ENCODE data around the gene ALX4. TPM values are rescaled to one million over a fixed set of nuclear protein-coding genes. Genes with fewer than 3 reads are reported as not detected.
A peak's percentile ranks its signal among the peaks of the same experiment; 100 is the strongest.

Gene ALX4
- total RNA-seq, 1 donor from 2014 or later = not detected

GRCh38 chr11:44320289-44320973, 10.5 kb upstream of the ALX4 start:
- Mint-ChIP-seq H3K27me3 (peaks cover 98% of the 10 kb centered on the region), H3K4me3 (ENCODE audit: low read depth) (no peak overlapping the region), H3K9me3 (ENCODE audit: low read depth) (no peaks in the 10 kb centered on the region), H3K4me1 (ENCODE audit: low read depth) (peaks cover 13% of the 10 kb centered on the region), H3K27ac (no peak overlapping the region), H3K36me3 (ENCODE audit: insufficient read depth) (no peaks in the 10 kb centered on the region)
- no peak for DNase-seq (ENCODE audit: low spot score, unreplicated experiment)
- TF ChIP-seq, protein P1, sequence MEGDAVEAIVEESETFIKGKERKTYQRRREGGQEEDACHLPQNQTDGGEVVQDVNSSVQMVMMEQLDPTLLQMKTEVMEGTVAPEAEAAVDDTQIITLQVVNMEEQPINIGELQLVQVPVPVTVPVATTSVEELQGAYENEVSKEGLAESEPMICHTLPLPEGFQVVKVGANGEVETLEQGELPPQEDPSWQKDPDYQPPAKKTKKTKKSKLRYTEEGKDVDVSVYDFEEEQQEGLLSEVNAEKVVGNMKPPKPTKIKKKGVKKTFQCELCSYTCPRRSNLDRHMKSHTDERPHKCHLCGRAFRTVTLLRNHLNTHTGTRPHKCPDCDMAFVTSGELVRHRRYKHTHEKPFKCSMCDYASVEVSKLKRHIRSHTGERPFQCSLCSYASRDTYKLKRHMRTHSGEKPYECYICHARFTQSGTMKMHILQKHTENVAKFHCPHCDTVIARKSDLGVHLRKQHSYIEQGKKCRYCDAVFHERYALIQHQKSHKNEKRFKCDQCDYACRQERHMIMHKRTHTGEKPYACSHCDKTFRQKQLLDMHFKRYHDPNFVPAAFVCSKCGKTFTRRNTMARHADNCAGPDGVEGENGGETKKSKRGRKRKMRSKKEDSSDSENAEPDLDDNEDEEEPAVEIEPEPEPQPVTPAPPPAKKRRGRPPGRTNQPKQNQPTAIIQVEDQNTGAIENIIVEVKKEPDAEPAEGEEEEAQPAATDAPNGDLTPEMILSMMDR (IDR thresholded peaks at IDR 0.05; ENCODE audit: unreplicated experiment) = no peak

DNA sequence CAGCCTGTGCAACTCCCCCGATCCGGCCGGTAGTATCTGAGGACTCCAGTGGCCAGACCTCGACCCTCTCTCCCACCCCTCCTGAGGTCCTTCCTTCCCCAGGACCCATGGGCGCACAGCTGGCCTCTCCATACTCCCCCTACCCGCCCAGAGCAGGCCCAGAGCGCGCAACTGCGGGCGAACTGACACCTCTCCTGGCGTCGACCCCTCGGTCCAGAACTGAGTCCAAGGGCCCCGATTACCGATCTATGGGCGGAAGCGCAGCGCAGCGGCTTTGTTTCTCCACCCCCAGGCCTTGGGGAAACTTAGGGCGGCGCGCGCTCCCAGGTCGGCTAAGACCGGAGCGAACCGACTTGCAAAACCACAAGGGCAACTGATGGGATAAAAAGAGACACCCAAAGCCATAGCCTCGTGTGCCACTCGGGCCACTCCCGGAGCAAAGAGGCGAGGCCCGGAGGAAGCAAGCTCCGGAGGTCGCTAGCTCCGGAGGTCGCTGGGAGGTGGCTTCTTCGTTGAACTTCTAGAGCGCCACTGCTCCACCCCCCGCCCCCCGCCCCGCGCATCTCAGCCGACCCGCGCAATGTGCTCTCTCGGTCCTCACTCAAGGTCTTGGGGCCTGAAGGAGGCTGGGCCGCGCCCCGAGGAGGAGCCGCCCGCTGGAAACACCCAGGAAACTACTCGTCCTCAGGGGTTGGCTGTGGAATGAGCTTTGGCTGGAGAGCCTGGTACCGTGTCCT, 9.8 kb upstream of the ALX4 start:
- DNase-seq (ENCODE audit: low spot score, unreplicated experiment) = no peak
- peaks cover 8% of the 10 kb centered on the region for H3K4me1 Mint-ChIP-seq (ENCODE audit: low read depth)
- peaks cover 98% of the 10 kb centered on the region for H3K27me3 Mint-ChIP-seq
- peak overlapping the region; percentile 45 for H3K4me3 Mint-ChIP-seq (ENCODE audit: low read depth)
- no peaks in the 10 kb centered on the region for H3K9me3 Mint-ChIP-seq (ENCODE audit: low read depth)
- no peaks in the 10 kb centered on the region for H3K36me3 Mint-ChIP-seq (ENCODE audit: insufficient read depth)
- H3K27ac Mint-ChIP-seq = no peak overlapping the region
- TF ChIP-seq, protein P1 (IDR thresholded peaks at IDR 0.05; ENCODE audit: unreplicated experiment) = no peak

- Mint-ChIP-seq H3K9me3 (ENCODE audit: low read depth) (no peaks in the 10 kb centered on the region), H3K27me3 (peaks cover 100% of the 10 kb centered on the region), H3K4me3 (ENCODE audit: low read depth) (peak overlapping the region; percentile 19), H3K36me3 (ENCODE audit: insufficient read depth) (no peaks in the 10 kb centered on the region), H3K4me1 (ENCODE audit: low read depth) (peaks cover 8% of the 10 kb centered on the region), H3K27ac (no peak overlapping the region)
- DNase-seq (ENCODE audit: low spot score, unreplicated experiment) = no peak
- TF ChIP-seq, protein P1 (IDR thresholded peaks at IDR 0.05; ENCODE audit: unreplicated experiment) = no peak
These were observed 9.2 kb upstream of the ALX4 start for GRCh38 chr11:44319170-44319551.

DNA sequence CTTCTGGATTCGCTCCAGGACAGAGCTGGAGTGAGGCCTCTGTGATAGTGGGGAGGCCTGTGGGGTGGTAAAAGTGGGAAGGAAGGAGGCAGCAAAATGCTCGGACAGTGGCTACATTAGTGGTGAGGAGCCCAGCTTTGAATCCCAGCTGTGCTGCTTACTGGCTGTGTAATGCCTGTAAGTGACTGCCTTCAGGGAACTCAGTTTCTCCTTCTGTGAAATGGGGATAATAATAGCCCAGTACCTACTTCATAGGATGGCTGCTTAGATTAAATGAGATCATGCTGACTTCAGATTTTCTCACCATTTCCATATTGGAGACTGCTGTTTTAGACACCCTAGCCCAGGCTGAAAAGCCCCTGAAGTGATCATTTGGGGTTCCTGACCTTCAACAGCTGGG, 8.4 kb upstream of the ALX4 start:
- Mint-ChIP-seq H3K4me3 (ENCODE audit: low read depth) (peak overlapping the region; percentile 21), H3K27ac (no peak overlapping the region), H3K4me1 (ENCODE audit: low read depth) (peaks cover 8% of the 10 kb centered on the region), H3K27me3 (peaks cover 100% of the 10 kb centered on the region), H3K9me3 (ENCODE audit: low read depth) (no peaks in the 10 kb centered on the region), H3K36me3 (ENCODE audit: insufficient read depth) (no peaks in the 10 kb centered on the region)
- DNase-seq (ENCODE audit: low spot score, unreplicated experiment) = no peak
- TF ChIP-seq, protein P1 (IDR thresholded peaks at IDR 0.05; ENCODE audit: unreplicated experiment) = no peak

- Mint-ChIP-seq H3K27me3 (peaks cover 100% of the 10 kb centered on the region), H3K27ac (no peak overlapping the region), H3K4me1 (ENCODE audit: low read depth) (peaks cover 8% of the 10 kb centered on the region), H3K36me3 (ENCODE audit: insufficient read depth) (no peaks in the 10 kb centered on the region), H3K9me3 (ENCODE audit: low read depth) (no peaks in the 10 kb centered on the region), H3K4me3 (ENCODE audit: low read depth) (peak overlapping the region; percentile 63)
- DNase-seq (ENCODE audit: low spot score, unreplicated experiment) = no peak
- TF ChIP-seq, protein P1 (IDR thresholded peaks at IDR 0.05; ENCODE audit: unreplicated experiment) = no peak
These were observed 6.8 kb upstream of the ALX4 start for GRCh38 chr11:44316659-44317240.
